B cell (primary cell): ENCODE data around the gene COBLL1. TPM values are rescaled to one million over a fixed set of nuclear protein-coding genes. Genes with fewer than 3 reads are reported as not detected.

Experiments
- ATAC-seq: fragments of 200-7000 bp; cut with Tn5 transposase; one replicate; pipeline ENCODE4 v1.10.0; 2021; ENCODE audit warnings: low read depth, mild to moderate bottlenecking, moderate number of reproducible peaks, moderate library complexity
- CTCF ChIA-PET: fragments of 350-600 bp; sonication (Branson Sonifier 250); formaldehyde crosslinking; loops from one replicate; lab custom pipeline; 2021; ENCODE audit warnings: antibody characterized with exemption, inconsistent platforms; lab: Charles Lee
- POLR2A ChIA-PET: fragments of 350-600 bp; sonication (Branson Sonifier 250); formaldehyde crosslinking; loops from one replicate; lab custom pipeline; 2021; ENCODE audit warnings: antibody characterized with exemption; lab: Charles Lee
- DNase-seq: peaks from one replicate; pipeline ENCODE4 v3.0.0; 2013
- H2AFZ ChIP-seq: 2 replicates; pipeline ENCODE4 v1.6.1; 2012; ENCODE audit warnings: mild to moderate bottlenecking, low read depth, low read length; ENCODE audit not compliant: insufficient read depth, poor library complexity, severe bottlenecking
- H3K27ac ChIP-seq, 2 donors: 1 replicate in 1 of 2; 2 replicates in 1 of 2; pipeline ENCODE4 v1.5.1; 2012 to 2013; ENCODE audit warnings: low read length in 2 of 2, mild to moderate bottlenecking in 2 of 2, moderate library complexity in 1 of 2
- H3K27me3 ChIP-seq, 4 experiments: fragments of 200-600 bp in 1 of 4; sonication (generic) in 1 of 4; replicated peaks in 1 of 4; 1 replicate in 2 of 4; 2 replicates in 2 of 4; pipeline versions ENCODE4 v1.6.1 to v1.7.0; 2013 to 2016; ENCODE audit warnings: low read length in 3 of 4, mild to moderate bottlenecking in 2 of 4, mixed read lengths in 1 of 4, moderate library complexity in 1 of 4; ENCODE audit not compliant: insufficient read depth in 4 of 4, control insufficient read depth in 3 of 4; ENCODE audit errors: control extremely low read depth in 1 of 4
- H3K36me3 ChIP-seq, 2 experiments: replicated peaks in 1 of 2; 1 replicate in 1 of 2; 2 replicates in 1 of 2; pipeline versions ENCODE4 v1.6.1 to v1.7.1; 2013; ENCODE audit warnings: low read length in 1 of 2; ENCODE audit not compliant: insufficient read depth in 2 of 2, control insufficient read depth in 1 of 2; ENCODE audit errors: control extremely low read depth in 1 of 2, extremely low read depth in 1 of 2
- H3K4me1 ChIP-seq, 2 donors: fragments of 200-600 bp in 1 of 2; sonication (generic) in 1 of 2; 1 replicate in 1 of 2; 2 replicates in 1 of 2; pipeline versions ENCODE4 v1.5.1 to v1.6.1; 2013 to 2017; ENCODE audit warnings: low read length in 2 of 2; ENCODE audit not compliant: control insufficient read depth in 2 of 2, insufficient read depth in 2 of 2
- H3K4me2 ChIP-seq: replicated peaks from 2 replicates; pipeline ENCODE3; 2012; ENCODE audit warnings: mild to moderate bottlenecking, low read depth, low read length; ENCODE audit not compliant: poor library complexity, severe bottlenecking
- H3K4me3 ChIP-seq, 5 experiments: fragments of 200-600 bp in 1 of 5; sonication (generic) in 1 of 5; 1 replicate in 3 of 5; 2 replicates in 2 of 5; pipeline versions ENCODE4 v1.5.1 to v1.7.0; 2011 to 2016; ENCODE audit warnings: low read length in 4 of 5, mild to moderate bottlenecking in 4 of 5, low read depth in 2 of 5, control low read depth in 1 of 5, moderate library complexity in 1 of 5; ENCODE audit not compliant: insufficient read depth in 1 of 5; ENCODE audit errors: control extremely low read depth in 1 of 5, extremely low read depth in 1 of 5
- H3K79me2 ChIP-seq: fragments of 200-600 bp; sonication (generic); one replicate; pipeline ENCODE4 v1.6.0; 2016; ENCODE audit warnings: low read length; ENCODE audit not compliant: control insufficient read depth, insufficient read depth
- H3K9ac ChIP-seq: fragments of 200-600 bp; sonication (generic); 2 replicates; pipeline ENCODE4 v1.6.1; 2017; ENCODE audit warnings: mild to moderate bottlenecking, low read length, moderate library complexity
- H3K9me3 ChIP-seq, 3 donors: one replicate each; pipeline versions ENCODE4 v1.6.1 to v1.7.1; 2013; ENCODE audit warnings: low read length in 2 of 3; ENCODE audit not compliant: control insufficient read depth in 2 of 3, insufficient read depth in 1 of 3; ENCODE audit errors: control extremely low read depth in 1 of 3
- H4K20me1 ChIP-seq: 2 replicates; pipeline ENCODE4 v1.6.0; 2012; ENCODE audit warnings: mild to moderate bottlenecking, low read length; ENCODE audit not compliant: insufficient read depth, control insufficient read depth, poor library complexity, severe bottlenecking
- H3K27ac Mint-ChIP-seq: one replicate; pipeline ENCODE4 v1.8.0; 2021; ENCODE audit warnings: mixed read lengths
- H3K27me3 Mint-ChIP-seq: one replicate; pipeline ENCODE4 v1.8.0; 2021; ENCODE audit warnings: mixed read lengths
- H3K4me1 Mint-ChIP-seq: one replicate; pipeline ENCODE4 v1.8.0; 2021; ENCODE audit warnings: mixed read lengths
- H3K4me3 Mint-ChIP-seq: one replicate; pipeline ENCODE4 v1.8.0; 2021; ENCODE audit warnings: mixed read lengths
- H3K9me3 Mint-ChIP-seq: one replicate; pipeline ENCODE4 v1.8.0; 2022; ENCODE audit warnings: mixed read lengths; ENCODE audit not compliant: insufficient read depth
- EZH2 ChIP-seq: IDR thresholded peaks from 2 replicates; pipeline ENCODE4 v1.6.1; 2012; ENCODE audit warnings: borderline replicate concordance, low read depth, mild to moderate bottlenecking, moderate library complexity, low read length; ENCODE audit not compliant: insufficient read depth, poor library complexity, severe bottlenecking
- WGBS: methylation state at CpG from one replicate; pipeline ENCODE4 v1.1.5; 2013; ENCODE audit warnings: missing lambda C conversion rate; ENCODE audit not compliant: insufficient coverage; 5-methylcytosine and 5-hydroxymethylcytosine counted together
- intact Hi-C: fragments of 100-400 bp; cut with micrococcal nuclease; formaldehyde crosslinking; loops from one replicate; pipeline ENCODE4 v1.10.0; 2022
- polyA plus RNA-seq: library from polyadenylated mRNA; depleted of rRNA; stranded (reverse); fragments of >200 nt; gene quantifications from 2 replicates; pipeline ENCODE4 v1.2.3, GENCODE V29; 2012
- total RNA-seq, 2 donors: library from RNA; stranded (reverse); fragments of 120-200 nt in 1 of 2; gene quantifications; 1 replicate in 1 of 2; 2 replicates in 1 of 2; pipeline versions ENCODE4 v1.2.3 to v1.2.4, GENCODE V29; 2013 to 2022
- TF ChIP-seq, protein P1 (sequence below): fragments of 200-600 bp; IDR thresholded peaks from one replicate; pipeline ENCODE4 v1.8.0; 2022; ENCODE audit warnings: antibody characterized with exemption, mild to moderate bottlenecking

Gene COBLL1
- total and polyA plus RNA-seq, 2 donors (not counting 1 experiment from before 2014, with no cell fraction given), result 45.1 to 234 TPM

DNA sequence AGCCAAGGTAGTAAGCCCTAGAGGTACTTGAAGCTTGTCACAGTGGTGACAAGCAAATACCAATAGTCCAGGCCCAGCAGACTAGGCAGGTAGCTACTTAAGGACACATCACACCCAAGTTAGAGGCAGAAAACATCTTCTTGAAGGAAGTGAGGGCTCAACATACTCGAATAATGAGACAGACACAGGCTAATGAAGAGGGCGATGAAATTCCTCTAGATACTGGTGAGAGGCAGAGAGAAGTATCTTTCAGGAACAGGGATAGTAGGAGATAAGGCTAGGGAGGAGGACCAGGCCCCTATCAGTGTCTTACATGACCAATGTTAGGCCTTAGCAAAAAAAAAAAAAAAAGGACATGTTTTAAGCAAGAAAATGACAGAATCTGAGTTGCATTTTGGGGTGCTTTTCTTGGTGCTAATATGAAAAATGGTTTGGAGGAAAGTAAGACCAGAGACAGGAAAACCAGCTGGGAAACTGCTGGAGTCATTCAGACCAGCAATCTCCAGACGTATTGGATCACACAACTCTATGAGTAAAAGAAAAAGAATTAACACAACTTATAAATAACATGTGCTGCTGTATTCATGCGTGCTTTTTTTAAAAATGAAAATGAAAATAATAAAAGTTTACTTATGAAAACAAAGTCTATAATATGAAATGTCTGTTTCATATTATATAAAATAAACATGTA is 37.7 kb downstream of the COBLL1 start:
- Histone ChIP-seq H3K4me2 (no peak overlapping the region), H3K4me1 (peaks cover 3 to 15% of the 10 kb centered on the region in 2 donors), H3K9ac (no peak overlapping the region), H4K20me1 (no peaks in the 10 kb centered on the region), H3K36me3 (no peaks in the 10 kb centered on the region), H3K4me3 (no peak overlapping the region), H3K27ac (peak overlapping the region in 1 of 2 donors; percentile 21), H3K27me3 (no peaks in the 10 kb centered on the region), H3K79me2 (peaks cover 71% of the 10 kb centered on the region), H2AFZ (no peak overlapping the region), H3K9me3 (no peaks in the 10 kb centered on the region)
- peak overlapping the region; percentile 15 for H3K27ac Mint-ChIP-seq
- H3K4me1 Mint-ChIP-seq, result peaks cover 25% of the 10 kb centered on the region
- no peak for DNase-seq
- no peak for ATAC-seq
- peak overlapping the region; percentile 55 for H3K4me3 Mint-ChIP-seq
- H3K9me3 Mint-ChIP-seq, result no peaks in the 10 kb centered on the region
- ChIA-PET POLR2A (interaction anchor here (1.0 kb wide), 1 partner anchor 38 kb away, joined by 3 read pairs; the partner anchor contains the start of gene COBLL1), CTCF (interaction anchor here (0.7 kb wide), 1 partner anchor 67 kb away, joined by 3 read pairs; no protein-coding TSS in a partner anchor)
- H3K27me3 Mint-ChIP-seq, result no peaks in the 10 kb centered on the region
- intact Hi-C loops, result loop anchor here (5.0 kb wide), 1 partner anchor 33 kb away; no protein-coding TSS in a partner anchor
- TF ChIP-seq, protein P1, sequence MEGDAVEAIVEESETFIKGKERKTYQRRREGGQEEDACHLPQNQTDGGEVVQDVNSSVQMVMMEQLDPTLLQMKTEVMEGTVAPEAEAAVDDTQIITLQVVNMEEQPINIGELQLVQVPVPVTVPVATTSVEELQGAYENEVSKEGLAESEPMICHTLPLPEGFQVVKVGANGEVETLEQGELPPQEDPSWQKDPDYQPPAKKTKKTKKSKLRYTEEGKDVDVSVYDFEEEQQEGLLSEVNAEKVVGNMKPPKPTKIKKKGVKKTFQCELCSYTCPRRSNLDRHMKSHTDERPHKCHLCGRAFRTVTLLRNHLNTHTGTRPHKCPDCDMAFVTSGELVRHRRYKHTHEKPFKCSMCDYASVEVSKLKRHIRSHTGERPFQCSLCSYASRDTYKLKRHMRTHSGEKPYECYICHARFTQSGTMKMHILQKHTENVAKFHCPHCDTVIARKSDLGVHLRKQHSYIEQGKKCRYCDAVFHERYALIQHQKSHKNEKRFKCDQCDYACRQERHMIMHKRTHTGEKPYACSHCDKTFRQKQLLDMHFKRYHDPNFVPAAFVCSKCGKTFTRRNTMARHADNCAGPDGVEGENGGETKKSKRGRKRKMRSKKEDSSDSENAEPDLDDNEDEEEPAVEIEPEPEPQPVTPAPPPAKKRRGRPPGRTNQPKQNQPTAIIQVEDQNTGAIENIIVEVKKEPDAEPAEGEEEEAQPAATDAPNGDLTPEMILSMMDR, result no peak
- no peak for TF ChIP-seq EZH2
- WGBS, result no CpG with 5 or more reads among the region's 4 CpGs
